ENCODE results near the gene LAD1.

LAD1 gene

GRCh38 chr1:201385299-201385891 is 13.7 kb downstream of the LAD1 start:
- TF ChIP-seq CTCF (IDR thresholded peaks at IDR 0.05; ENCODE audit: insufficient read depth, low read length, poor library complexity, severe bottlenecking) = peak; percentile 92
- peaks cover 2% of the 10 kb centered on the region for H3K27me3 ChIP-seq (replicated peaks; ENCODE audit: control insufficient read depth, insufficient read depth, low read length)
- no peaks in the 10 kb centered on the region for H3K36me3 ChIP-seq (ENCODE audit: control insufficient read depth, insufficient read depth, low read length)
- H3K4me3 ChIP-seq (replicated peaks; ENCODE audit: low read depth, low read length) = no peak overlapping the region
- DNase-seq (ENCODE audit: extremely low read depth, insufficient read length) = no peak

DNA sequence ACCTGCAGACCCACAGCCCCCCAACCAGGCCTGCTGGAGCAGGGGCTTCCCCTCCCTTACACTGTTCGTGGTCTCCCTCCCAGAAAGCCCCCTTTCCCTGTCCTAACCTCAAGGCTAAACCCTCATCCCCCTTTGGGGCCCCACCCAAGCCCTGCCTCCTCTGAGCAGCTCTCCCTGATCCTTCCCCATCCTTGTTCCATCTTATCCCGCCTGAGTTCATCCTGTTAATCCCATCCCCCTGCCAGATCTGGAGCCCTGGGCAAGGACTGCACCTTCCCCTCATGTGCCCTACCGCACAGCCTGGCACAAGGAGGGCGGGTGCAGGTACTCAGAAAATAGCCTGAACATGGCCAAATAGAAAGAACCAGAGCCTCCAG is 14.7 kb downstream of the LAD1 start:
- no peak for DNase-seq (ENCODE audit: extremely low read depth, insufficient read length)
- TF ChIP-seq CTCF (IDR thresholded peaks at IDR 0.05; ENCODE audit: insufficient read depth, low read length, poor library complexity, severe bottlenecking) = no peak
- no peaks in the 10 kb centered on the region for H3K36me3 ChIP-seq (ENCODE audit: control insufficient read depth, insufficient read depth, low read length)
- H3K27me3 ChIP-seq (replicated peaks; ENCODE audit: control insufficient read depth, insufficient read depth, low read length) = peaks cover 2% of the 10 kb centered on the region
- no peak overlapping the region for H3K4me3 ChIP-seq (replicated peaks; ENCODE audit: low read depth, low read length)

DNA sequence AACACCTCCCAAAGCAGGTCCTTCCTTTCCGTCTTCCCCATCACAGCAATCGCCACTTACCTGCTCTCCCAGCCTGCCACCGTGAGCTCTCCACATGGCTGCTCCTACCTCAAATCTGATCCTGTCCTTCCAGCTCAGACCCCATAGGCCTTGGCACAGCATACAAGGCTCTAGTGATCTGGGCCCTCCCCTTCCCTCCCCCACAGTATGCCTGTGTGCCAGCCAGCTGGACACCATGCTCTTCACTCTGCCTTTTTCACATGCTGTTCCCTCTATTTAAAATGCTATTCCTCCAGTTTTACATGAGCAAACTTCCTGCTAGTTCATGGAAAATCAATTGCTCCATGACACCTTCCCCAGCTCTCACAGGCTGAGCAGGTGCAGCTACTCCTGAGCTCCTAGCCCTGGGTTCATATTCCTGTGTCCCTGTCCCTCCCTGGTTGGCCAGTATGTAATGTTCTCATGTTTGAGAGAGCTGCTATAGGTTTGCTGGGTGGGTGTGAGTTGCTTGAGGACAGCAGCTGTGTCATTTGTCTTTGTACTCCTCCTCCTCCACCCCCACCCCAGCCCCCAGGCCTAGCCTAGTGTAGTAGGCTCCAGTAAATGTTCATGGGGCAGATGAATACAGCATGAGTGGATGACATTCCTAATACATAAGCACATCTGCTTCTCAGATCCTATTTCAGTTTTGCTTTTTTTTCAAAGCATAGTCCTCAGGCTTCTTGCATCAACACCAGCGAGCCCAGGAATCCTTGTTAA is 15.3 kb downstream of the LAD1 start:
- Histone ChIP-seq H3K4me3 (replicated peaks; ENCODE audit: low read depth, low read length) (no peak overlapping the region), H3K27me3 (replicated peaks; ENCODE audit: control insufficient read depth, insufficient read depth, low read length) (peaks cover 2% of the 10 kb centered on the region), H3K36me3 (ENCODE audit: control insufficient read depth, insufficient read depth, low read length) (no peaks in the 10 kb centered on the region)
- TF ChIP-seq CTCF (IDR thresholded peaks at IDR 0.05; ENCODE audit: insufficient read depth, low read length, poor library complexity, severe bottlenecking) = no peak
- DNase-seq (ENCODE audit: extremely low read depth, insufficient read length) = no peak

DNA sequence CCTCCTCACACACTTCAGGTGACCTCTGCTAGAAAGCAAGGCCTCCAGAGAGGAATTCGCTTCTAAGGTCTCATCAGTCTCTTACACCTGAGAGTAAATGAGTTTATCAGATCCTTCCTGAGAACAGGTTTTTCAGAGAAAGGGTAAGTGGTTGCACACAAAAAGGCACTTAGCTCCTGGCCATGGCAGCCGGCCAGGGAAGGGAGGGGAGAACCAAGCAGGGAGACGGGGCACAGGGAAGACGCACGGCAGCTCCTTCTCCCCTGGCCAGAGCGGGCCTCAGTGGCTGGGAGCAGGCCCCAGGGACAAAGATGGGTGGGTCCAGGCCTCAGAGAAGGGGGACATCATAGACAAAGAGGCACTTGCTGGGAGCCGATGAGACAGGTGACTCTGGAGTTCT is 18.0 kb downstream of the LAD1 start:
- TF ChIP-seq CTCF (IDR thresholded peaks at IDR 0.05; ENCODE audit: insufficient read depth, low read length, poor library complexity, severe bottlenecking) = no peak
- Histone ChIP-seq H3K4me3 (replicated peaks; ENCODE audit: low read depth, low read length) (no peak overlapping the region), H3K27me3 (replicated peaks; ENCODE audit: control insufficient read depth, insufficient read depth, low read length) (peaks cover 2% of the 10 kb centered on the region), H3K36me3 (ENCODE audit: control insufficient read depth, insufficient read depth, low read length) (no peaks in the 10 kb centered on the region)
- DNase-seq (ENCODE audit: extremely low read depth, insufficient read length) = no peak

DNA sequence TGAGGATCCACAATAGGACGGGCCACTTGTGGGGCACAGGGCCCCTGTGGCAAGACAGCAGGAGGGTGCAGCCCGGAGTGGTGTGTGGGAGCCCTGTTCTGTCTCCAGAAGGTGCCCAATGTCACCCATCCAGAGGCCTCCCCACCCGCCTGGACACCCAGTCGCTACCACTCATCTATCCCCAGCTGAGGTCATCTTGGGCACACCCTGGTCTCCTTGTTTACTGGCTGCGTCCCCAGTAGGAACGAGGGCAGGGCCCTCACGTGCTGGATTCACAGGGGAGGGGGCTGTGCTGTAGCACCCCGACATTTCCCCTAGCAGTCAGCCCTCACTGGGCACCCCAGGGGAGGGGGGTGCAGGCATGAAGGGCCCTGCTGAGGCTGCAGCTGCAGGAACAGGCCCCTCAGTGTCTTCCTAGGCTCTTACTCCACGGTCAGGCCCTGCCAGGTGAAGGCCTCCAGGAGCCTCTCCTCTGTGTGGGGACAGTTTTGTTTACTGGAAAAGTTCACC is 19.3 kb downstream of the LAD1 start:
- Histone ChIP-seq H3K27me3 (replicated peaks; ENCODE audit: control insufficient read depth, insufficient read depth, low read length) (peaks cover 2% of the 10 kb centered on the region), H3K36me3 (ENCODE audit: control insufficient read depth, insufficient read depth, low read length) (no peaks in the 10 kb centered on the region), H3K4me3 (replicated peaks; ENCODE audit: low read depth, low read length) (no peak overlapping the region)
- TF ChIP-seq CTCF (IDR thresholded peaks at IDR 0.05; ENCODE audit: insufficient read depth, low read length, poor library complexity, severe bottlenecking) = no peak
- DNase-seq (ENCODE audit: extremely low read depth, insufficient read length) = no peak

All from GM06990 (cell line).